ENCODE measurements around the gene EFNA5.

The EFNA5 gene

DNA sequence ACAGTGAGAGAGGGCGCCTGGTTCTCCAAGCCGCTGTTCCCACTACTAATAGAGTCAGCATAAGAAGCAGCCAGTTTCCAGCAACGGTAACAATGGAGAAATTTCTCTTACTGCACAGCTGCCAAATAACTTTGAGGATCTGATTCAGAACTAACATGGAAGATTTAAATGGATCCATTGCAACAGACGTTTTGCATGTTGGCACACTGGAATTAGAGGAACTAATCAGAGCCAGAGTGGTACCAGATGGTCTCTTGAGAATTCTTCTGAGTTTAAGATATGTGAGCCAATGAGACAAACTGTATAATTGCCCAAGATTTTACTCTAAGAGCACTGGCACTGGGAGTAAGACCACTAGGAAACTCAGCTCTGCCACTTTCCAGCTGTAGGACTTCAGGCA, 186.5 kb downstream of the EFNA5 start:
- ATAC-seq: no peak
- DNase-seq: no peak

DNA sequence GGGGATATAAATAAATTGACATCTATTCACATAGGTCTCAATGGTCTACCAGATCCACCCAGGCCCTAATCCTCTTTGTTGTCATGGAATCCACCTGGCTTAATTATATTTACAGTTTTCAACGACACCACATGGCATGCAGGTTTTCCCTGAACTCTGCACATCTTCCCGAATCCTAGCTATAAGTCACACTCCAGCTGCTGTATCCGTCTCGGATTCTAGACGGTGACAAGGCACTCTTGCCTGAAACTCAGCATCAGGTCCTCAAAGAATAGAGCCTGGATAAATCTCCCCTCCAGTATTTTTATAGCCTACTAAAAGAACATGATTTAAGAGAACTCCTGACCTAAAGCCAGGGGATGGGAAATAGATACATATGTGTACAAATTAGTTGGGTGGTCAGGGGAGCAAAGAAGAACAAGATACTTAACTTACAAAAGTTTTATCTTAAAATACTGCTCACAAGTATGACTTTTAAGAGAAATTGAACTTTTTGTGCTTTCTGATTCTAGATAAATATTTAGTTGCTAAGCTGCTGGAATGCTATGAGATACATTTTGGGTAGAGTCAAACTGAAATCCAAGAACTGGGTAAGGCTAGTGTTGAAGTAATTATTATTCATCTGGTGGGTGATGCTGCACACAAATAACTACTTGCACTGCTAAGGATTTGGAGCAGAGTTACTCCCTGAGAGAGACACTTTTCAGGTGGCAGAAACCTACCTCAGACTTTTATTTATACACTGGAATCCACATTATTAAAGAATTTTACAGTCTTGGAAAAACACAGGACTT, 187.3 kb downstream of the EFNA5 start:
- no peak for DNase-seq

DNA sequence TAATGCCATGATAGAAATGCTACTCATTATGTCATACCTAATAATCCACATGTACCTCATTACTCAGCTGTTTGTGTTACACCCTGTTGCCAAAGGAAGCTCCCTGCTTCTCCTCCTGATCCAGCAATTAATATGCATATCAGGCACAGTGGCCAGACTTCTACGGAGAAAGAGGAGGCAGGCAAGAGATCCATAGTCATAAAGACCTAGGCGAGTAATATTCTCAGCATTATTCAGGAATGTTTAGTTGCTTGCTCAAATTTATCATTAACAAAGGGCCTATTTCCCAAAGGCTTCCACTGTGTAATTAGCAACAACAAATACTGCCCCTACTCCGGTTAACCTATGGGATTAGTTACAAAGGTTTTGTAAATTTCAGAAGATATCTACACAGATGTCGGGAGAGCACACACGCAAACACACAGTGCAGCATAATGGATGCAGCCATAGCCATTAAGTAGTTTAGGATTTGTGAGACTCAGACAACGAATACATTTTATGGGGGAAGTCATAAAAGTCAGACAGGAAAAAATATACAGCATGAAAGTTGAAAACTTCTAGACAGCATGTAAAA, 192.6 kb downstream of the EFNA5 start:
- no peak for DNase-seq
- no peak for ATAC-seq

More for the DNA sequence above, 187.3 kb downstream of the EFNA5 start:
- no peak for ATAC-seq

DNA sequence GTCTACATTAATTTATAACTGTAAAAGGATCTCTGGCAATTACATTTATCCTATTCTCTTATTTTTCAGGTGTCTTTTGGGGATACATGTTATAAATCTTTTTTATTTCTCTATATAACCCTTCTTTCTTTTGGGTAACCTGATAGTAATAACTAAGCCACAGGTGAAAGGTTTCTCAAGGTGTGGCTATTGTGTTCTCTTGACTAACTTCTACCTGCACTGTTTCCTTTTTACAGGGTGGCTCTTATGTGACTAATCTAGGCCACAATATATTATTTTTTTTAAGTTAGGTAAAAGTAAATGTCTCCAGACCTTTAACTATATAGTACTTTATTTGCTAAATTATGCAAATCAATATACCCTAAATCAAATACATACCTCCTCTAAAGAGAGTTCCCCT, 193.2 kb downstream of the EFNA5 start:
- DNase-seq (no peak), ATAC-seq (no peak)

DNA sequence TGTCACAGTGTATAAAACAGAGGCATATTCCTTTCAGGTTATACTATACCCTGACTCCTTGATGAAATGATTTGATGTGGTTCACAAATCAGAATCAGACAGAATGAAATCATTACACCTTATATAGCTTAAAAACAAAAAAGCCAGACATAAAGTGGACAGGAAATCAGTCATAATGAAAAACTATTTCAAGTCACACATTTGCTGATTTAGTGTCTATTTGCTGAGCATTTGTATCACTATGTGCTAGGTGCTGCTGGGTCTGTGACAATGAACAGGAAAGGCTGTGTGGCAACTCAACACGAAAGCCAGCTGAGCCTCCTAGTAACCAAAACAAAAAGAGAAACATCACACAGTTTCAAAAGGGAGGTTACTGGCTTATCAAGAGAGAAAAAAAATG, 194.0 kb downstream of the EFNA5 start:
- ATAC-seq: peak; percentile 66
- no peak for DNase-seq

DNA sequence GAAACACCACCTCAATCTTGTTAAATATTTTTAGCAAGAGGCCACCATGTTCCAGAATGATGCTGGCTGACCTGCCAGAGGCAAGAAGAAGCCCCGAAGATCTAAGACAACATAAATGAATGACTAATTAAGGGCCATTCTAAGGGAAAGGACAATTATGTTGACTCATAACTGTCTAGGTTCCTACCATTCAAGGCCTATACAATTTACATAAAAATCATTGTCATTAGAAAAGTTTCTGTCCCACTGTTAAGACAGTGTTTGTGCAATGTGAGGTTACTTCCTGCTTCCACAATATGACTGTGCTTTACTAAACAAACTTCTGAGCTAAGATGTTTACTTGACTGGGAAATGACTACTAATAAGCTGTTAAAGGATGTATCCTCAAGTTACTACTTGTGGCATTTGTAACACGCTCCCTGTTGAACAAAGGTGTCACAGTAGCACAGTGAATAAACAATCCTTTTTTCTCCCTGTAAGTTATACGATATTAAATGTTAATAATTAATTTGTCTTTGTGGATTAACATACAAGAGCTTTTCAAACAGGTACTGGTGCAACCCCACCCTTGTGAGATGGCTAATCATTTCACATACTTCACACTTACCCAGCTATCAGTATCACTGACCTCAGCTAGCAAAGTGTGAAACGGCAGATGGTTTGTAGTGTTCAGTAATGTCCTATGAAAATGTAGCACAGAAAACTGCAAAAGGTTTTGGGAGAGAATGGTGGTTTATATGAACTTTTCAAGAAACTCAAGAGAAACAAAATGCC, 195.8 kb downstream of the EFNA5 start:
- no peak for DNase-seq
- ATAC-seq: peak; percentile 25

DNA sequence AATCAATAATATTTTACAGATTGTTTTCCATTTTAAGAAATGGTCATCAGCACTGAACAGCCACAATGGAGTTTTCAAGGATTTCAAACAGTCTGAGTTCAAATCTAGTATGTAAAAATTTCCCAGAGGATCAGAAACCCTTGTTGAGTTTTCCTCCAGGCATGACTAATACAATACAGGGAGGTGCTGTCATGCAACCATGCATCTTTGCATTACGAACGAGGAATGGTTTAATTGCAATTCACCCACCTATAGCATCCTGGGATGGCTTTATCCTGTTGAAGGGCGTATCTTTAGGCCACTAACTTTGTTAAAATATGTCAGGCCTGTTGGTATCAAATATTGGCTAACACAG, 196.4 kb downstream of the EFNA5 start:
- ATAC-seq: no peak

DNA sequence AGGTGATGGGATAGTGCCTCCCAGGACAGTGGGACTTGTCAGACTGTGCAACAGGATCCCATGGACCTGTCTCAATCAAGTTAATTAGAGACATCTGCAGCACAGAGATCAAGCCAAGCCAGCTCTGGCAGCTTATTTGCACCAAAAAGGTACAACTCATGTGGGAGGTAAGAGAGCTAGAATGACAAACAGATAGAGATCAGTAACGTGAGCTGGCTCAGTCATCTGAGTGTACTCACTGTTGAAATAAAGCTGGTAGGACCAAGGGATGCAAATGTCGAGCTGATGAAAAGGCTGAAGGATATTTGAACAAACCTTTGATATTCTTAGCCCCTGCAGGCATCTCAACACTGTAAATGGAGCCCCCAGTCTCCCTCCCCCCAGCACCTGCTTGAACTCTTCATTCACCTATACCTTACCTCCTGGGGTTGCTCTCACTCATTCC, 198.1 kb downstream of the EFNA5 start:
- ATAC-seq: no peak

More for the DNA sequence above, 196.4 kb downstream of the EFNA5 start:
- no peak for DNase-seq

DNA sequence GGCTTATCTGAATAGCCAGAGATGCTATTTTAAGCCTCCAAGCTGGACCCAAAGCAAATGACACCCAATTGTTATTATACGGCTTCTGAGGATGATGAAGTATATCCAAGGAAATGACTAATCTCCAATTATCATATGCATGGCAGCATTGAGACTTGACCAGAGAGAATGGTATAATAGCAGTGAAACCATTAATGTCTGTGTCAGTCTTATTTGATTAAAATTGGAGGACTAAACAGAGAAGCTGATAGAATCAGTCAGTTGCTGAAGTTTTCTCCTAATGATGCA, 200.5 kb downstream of the EFNA5 start:
- DNase-seq (no peak), ATAC-seq (no peak)

More for the DNA sequence above, 198.1 kb downstream of the EFNA5 start:
- DNase-seq: no peak

DNA sequence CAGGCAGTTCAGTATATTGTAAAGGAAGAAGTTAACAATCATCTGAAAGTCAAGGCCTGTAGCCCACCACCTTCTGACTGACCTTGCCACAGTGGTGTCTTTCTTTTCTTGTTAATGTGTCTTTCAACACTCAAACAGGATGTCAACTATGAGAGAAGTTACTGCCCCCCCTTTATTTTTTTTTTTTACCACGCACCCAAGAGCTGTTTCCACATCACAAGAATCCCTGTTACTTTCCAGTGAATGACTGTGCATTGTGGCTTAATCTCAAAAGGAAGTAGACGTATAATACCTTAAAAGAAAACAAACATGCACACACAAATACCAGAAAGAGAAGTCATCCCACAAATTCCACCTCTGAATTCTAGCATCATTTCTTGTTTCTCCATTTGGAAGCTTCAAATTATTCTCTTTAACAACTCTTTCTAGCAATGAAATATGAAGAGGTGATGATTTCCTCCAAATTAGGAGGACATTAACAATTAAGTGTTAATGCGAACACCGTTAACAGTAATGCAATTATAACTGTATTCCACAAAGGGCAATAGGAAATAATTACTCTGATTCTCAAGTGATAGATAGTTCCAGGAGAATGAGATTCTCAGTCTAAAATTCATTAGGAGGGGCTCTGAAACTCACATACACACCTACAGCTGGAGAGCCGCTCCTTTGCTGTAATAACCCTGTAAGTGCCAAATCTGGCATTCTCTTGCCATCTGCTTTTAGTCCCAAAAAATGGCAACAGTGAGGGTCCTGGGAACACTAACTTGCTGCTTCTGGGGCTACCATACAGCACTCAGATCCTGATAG, 201.0 kb downstream of the EFNA5 start:
- ATAC-seq: no peak
- DNase-seq: no peak

DNA sequence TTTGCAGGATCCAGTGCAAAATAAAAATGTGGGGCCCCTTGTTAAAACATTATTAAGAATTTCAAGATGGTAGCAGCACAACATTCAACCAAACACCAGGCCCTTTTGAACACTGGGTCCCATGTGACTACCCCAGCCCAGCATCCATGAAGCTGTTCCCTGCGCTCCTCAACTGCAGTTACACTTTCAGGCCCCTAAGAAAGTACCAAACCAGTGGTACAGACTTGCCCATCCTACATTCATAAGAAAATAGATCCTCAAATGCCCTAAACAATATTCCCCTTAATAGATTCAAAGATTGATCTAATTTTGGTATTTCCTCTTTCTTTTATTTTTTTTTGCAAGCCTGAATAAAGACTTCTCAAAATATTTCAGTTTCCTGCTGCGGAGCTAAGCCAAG, 201.7 kb downstream of the EFNA5 start:
- ATAC-seq (no peak), DNase-seq (no peak)

DNA sequence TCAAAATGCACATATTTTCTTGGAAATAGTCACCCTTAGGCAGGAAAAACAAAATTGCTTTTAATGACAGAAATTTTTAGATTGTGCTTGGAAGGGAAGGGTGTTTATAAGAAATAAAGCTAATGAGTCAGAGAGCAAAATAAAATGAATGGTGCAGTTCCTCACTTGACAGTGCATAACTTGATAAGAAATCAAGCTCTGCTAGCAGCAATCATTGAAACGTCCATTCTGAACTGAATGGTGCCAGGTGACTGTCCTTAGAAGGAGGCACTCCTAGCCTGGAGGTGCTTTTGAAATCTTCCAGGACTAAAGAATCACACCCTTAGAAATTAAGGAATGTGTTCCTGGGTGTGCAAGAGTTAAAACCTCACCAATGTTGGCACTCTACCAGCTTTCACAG, 202.5 kb downstream of the EFNA5 start:
- DNase-seq: no peak

DNA sequence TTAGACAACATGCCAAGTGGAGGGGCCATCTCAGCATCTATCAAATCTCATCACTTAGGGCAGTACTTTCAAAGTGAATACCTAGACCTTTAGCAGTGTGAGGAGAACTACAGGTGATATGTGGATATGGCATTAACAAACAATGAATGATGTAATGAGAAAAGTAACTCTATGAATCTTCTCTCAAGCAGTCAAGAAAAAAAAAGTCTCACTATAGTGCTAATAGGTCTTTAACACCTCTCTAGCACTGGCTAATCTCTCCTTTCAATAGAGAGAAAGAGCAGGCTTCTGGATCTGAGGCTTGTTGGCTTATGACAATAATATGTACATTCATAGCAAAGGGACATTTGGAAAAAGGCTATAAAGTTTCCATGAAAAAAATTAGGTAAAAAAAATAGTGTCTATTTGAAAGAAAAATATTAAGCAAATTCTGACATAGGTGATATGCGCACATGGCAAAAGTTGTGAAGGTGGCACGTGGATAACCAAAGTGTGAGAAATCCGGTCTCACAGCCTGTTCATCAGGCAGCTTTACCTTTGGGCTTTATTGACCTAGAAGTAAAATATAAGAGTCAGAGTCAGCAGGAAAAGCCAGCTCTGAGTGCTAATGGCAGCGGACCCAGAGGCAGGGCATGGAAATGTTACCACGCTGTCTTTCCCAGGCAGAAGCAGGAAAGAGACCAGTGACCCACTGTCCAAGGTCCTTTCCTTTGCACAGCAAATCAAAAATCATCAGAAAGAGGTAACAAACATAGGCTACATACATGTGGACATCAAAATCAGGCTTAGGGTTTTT, 203.4 kb downstream of the EFNA5 start:
- DNase-seq (no peak), ATAC-seq (no peak)

More for the DNA sequence above, 202.5 kb downstream of the EFNA5 start:
- no peak for ATAC-seq

DNA sequence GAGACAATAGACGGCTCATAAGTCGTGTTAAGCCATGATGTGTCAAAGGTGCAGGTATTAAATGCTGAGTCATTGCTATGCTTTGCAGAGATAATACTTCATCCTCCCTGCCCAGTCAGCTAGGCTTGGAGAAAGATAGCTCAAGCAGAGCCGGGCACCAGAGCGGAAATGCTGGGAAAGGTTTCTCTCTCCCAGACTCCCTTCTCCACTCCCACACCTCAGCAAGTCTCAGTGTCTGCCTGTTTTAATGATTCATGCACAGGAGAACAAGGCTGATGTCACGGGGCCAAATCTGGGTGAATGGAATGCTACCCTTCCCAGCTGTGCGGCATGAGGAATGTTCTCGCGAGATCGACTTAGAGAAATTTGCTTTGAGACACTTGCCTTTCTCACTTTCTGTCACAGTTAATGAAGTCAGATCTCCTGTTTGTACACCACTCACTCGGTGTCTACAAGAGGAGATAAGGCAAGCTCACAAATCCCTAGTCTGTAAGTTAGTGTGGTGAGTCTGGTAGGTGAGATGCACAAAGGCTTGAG, 204.4 kb downstream of the EFNA5 start:
- ATAC-seq (no peak), DNase-seq (no peak)

DNA sequence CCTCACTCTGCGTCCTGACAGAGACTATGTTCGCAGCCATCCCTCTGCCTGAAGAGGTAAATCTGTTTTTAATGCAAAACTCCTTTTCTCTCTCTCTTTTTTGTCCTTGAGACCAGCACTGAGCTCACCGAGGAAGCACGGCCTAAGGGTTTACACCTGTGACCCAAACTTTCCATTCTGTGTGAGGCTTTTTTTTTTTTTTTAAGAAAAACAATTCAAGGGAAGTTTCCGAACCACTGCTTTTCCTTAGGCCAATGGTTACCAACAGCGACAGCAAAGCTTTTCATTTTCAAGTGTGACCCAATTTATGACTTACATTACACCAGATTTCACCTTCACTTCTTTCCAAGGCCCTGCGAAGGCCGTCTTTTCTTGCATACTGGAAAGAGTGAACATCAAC, 205.9 kb downstream of the EFNA5 start:
- DNase-seq (no peak), ATAC-seq (peak; percentile 6)

DNA sequence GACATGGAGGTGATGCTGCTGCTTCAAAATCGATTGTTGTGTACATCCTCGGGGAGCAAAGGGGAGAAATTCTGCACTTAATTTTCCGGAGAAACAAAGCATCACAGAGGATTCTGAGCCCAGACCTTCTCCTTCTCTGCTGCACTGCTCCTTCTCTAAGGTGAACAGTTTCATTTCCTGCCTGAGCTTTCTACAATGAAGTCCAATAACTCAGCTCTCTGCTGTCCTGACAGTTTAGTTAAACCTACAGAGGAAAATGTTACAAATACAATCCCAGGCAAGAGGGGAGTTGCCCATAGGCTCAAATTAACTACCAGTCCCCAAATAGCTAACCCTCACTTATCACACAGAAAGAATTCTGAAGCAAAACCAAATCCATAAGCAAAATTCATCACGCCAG, 206.3 kb downstream of the EFNA5 start:
- no peak for DNase-seq
- no peak for ATAC-seq

DNA sequence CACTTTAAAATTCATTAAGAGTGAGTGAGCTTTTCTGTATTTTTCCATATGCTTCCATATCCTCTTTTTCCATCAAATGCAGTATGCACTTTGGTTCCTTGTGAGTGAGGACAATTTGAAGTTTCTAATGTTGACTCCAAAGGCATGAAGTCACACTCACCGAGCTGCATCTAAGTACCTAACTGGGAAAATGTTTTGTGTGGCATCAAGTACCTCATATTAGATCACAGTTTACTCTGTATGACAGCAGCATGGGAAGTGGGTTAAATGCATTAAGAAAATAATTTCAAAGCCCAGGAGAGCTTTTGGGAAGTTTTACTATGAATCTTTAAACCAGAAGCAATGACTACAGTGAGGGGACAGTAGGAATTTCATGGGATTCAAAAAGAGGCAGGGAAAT, 207.0 kb downstream of the EFNA5 start:
- DNase-seq (no peak), ATAC-seq (no peak)

DNA sequence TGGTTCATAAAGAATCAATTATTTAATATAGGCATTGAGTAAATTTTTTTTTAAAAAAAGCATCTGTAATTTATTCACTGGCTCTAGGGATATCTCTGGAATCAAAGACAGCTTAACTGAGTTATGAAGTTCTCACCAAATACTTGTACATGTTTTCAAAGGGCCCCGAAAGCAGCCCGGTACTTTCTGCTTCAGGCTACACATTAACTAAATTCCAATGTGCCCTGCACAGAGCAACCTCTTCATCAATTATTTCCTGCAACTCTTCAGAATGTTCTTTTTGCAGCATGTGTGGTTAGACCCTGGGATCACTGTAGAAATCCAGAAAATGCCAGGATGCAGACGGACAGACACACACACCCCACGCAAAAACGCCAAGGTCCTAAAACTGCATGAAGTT, 209.0 kb downstream of the EFNA5 start:
- no peak for DNase-seq
- no peak for ATAC-seq

DNA sequence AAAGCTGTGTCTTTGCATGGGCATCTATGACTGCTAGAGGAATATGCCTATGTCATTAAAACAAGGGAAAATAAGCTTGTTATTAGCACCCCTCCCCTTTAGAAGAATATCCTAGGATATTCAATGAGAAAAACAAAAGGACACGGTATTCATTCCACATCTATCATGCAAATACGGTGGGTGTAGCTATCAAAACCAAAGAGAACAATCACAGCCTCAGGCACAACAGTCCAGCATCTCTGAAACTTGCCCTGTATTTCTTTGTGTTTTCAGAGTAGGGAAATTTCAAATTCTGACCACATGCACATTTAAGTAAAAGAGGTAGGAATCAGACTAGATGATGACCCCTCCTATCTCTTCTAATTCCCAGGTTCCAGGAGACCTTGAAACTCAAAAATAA, 209.9 kb downstream of the EFNA5 start:
- ATAC-seq: no peak
- no peak for DNase-seq

DNA sequence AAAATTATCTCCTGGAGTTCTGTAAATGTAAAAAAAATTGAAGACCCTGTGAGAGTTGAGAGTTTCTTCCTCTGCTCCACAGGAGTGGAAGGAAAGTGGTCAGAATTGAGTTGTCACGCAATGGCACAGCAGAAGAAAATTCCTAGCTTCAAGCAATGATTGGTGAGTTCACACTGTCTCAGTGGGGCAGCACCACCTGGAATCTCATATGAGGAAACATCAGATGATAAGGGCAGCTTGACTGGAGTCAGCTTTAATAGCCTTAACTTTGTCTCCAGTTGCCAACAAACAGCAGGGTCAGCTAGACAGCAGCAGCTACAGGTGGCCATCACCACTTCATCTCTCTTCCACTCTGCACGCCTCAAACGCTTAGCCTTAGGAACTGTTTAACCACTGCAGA, 211.1 kb downstream of the EFNA5 start:
- DNase-seq (no peak), ATAC-seq (no peak)

DNA sequence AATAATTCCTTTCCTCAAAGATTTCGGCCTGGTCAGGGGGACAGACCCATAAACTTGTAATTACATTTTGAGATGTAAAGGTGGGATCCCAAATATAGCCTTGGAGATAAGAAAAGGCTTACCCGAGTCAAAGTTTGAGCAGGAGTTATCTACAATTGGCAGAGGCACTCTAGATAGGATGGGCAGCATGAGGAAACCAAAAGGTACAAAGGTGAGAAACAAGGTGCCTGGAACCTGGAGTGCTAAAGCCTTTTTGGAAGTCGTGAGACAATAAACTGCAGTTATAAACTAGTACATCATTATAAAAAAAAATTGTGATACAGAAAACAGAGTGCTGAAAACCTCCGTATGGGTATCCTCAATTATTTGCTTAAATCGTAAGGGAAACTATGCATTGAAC, 212.4 kb downstream of the EFNA5 start:
- no peak for DNase-seq
- ATAC-seq: no peak

DNA sequence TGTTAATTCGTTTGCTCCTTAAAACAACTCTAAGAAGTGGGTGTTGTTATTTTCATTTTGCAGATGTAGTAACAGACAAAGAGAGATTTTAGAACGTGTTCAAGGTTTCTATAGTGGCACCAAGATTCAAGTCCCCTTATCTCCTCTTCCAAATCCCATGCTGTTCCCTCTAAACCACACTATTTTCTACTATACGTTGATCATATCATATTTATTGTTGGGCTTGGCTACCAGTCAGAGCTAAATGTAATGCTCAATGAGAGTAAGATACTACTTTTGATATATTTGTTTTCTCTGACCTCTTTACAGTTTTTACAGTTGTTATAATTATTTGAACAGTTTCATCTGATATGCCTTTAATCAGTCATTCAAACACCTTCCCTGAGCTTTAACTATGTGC, 212.9 kb downstream of the EFNA5 start:
- no peak for DNase-seq
- no peak for ATAC-seq
